ENCODE measurements around the gene FAM222A. TPM values are rescaled to one million over a fixed set of nuclear protein-coding genes. Genes with fewer than 3 reads are reported as not detected.

FAM222A gene
- total RNA-seq, 4 donors from 2014 or later, result 7.0 to 24.3 (median 13.5) TPM

- H3K4me3 ChIP-seq, result no peak overlapping the region
- in situ Hi-C loops (cut with MboI; ENCODE audit: low sequenced_read_pairs in 4 of 4) (no loop called here), intact Hi-C loops (cut with DNase I; ENCODE audit: low total_unique reads) (no loop called here)
- ATAC-seq (no peak), DNase-seq (no peak)
- no peaks in the 10 kb centered on the region for H3K9me3 ChIP-seq
- TF ChIP-seq POLR2A (IDR thresholded peaks at IDR 0.05), result no peak
- TF ChIP-seq CTCF (IDR thresholded peaks at IDR 0.05 in 4 of 5, conservative IDR thresholded peaks at IDR 0.05 in 1 of 5), result no peak
- no peak overlapping the region for H3K27ac ChIP-seq
- no peaks in the 10 kb centered on the region for H3K27me3 ChIP-seq
- H3K4me1 ChIP-seq, result no peaks in the 10 kb centered on the region
- no peaks in the 10 kb centered on the region for H3K36me3 ChIP-seq
These were observed 42.1 kb upstream of the FAM222A start for GRCh38 chr12:109671502-109671901.

- H3K27ac ChIP-seq, result no peak overlapping the region
- no peak for ATAC-seq
- TF ChIP-seq POLR2A (IDR thresholded peaks at IDR 0.05) (no peak), CTCF (IDR thresholded peaks at IDR 0.05 in 4 of 5, conservative IDR thresholded peaks at IDR 0.05 in 1 of 5) (no peak)
- H3K4me1 ChIP-seq, result no peaks in the 10 kb centered on the region
- no peaks in the 10 kb centered on the region for H3K36me3 ChIP-seq
- in situ Hi-C loops (cut with MboI; ENCODE audit: low sequenced_read_pairs in 4 of 4) (no loop called here), intact Hi-C loops (cut with DNase I; ENCODE audit: low total_unique reads) (no loop called here)
- DNase-seq, result no peak
- no peaks in the 10 kb centered on the region for H3K9me3 ChIP-seq
- H3K27me3 ChIP-seq, result no peaks in the 10 kb centered on the region
- H3K4me3 ChIP-seq, result no peak overlapping the region
These were observed 40.2 kb upstream of the FAM222A start for GRCh38 chr12:109673379-109673778.

GRCh38 chr12:109673884-109674283, 39.7 kb upstream of the FAM222A start:
- H3K27ac ChIP-seq, result no peak overlapping the region
- H3K36me3 ChIP-seq, result no peaks in the 10 kb centered on the region
- intact Hi-C loops (cut with DNase I; ENCODE audit: low total_unique reads) (no loop called here), in situ Hi-C loops (cut with MboI; ENCODE audit: low sequenced_read_pairs in 4 of 4) (no loop called here)
- TF ChIP-seq POLR2A (IDR thresholded peaks at IDR 0.05) (no peak), CTCF (IDR thresholded peaks at IDR 0.05 in 4 of 5, conservative IDR thresholded peaks at IDR 0.05 in 1 of 5) (no peak)
- no peak for DNase-seq
- no peak overlapping the region for H3K4me3 ChIP-seq
- H3K9me3 ChIP-seq, result no peaks in the 10 kb centered on the region
- ATAC-seq, result no peak
- no peaks in the 10 kb centered on the region for H3K4me1 ChIP-seq
- H3K27me3 ChIP-seq, result no peaks in the 10 kb centered on the region

GRCh38 chr12:109675411-109675810, 38.2 kb upstream of the FAM222A start:
- in situ Hi-C loops (cut with MboI; ENCODE audit: low sequenced_read_pairs in 4 of 4), result no loop called here
- H3K36me3 ChIP-seq, result no peaks in the 10 kb centered on the region
- H3K4me3 ChIP-seq, result no peak overlapping the region
- DNase-seq (no peak), ATAC-seq (no peak)
- H3K27me3 ChIP-seq, result no peaks in the 10 kb centered on the region
- H3K4me1 ChIP-seq, result no peaks in the 10 kb centered on the region
- intact Hi-C loops (cut with DNase I; ENCODE audit: low total_unique reads), result no loop called here
- H3K27ac ChIP-seq, result no peak overlapping the region
- TF ChIP-seq CTCF (IDR thresholded peaks at IDR 0.05 in 4 of 5, conservative IDR thresholded peaks at IDR 0.05 in 1 of 5) (no peak), POLR2A (IDR thresholded peaks at IDR 0.05) (no peak)
- H3K9me3 ChIP-seq, result no peaks in the 10 kb centered on the region

GRCh38 chr12:109677279-109677691, 36.3 kb upstream of the FAM222A start:
- Histone ChIP-seq H3K27me3 (no peaks in the 10 kb centered on the region), H3K9me3 (no peaks in the 10 kb centered on the region), H3K36me3 (no peaks in the 10 kb centered on the region), H3K27ac (no peak overlapping the region), H3K4me1 (no peaks in the 10 kb centered on the region), H3K4me3 (no peak overlapping the region)
- in situ Hi-C loops (cut with MboI; ENCODE audit: low sequenced_read_pairs in 4 of 4), result no loop called here
- ATAC-seq, result no peak
- TF ChIP-seq CTCF (IDR thresholded peaks at IDR 0.05 in 4 of 5, conservative IDR thresholded peaks at IDR 0.05 in 1 of 5) (no peak), POLR2A (IDR thresholded peaks at IDR 0.05) (no peak)
- DNase-seq, result no peak
- intact Hi-C loops (cut with DNase I; ENCODE audit: low total_unique reads), result no loop called here

Measured in gastrocnemius medialis (tissue), 4 donors.